Right cardiac atrium (tissue), 5 donors: ENCODE results near the gene LCOR. TPM values are rescaled to one million over a fixed set of nuclear protein-coding genes. Genes with fewer than 3 reads are reported as not detected.

Experiments used
- ATAC-seq, 2 donors: fragments of 200-7000 bp; cut with Tn5 transposase; one replicate each; pipeline versions ENCODE4 v1.8.0 to v1.9.1; 2020; ENCODE audit warnings: moderate library complexity in 2 of 2, mild to moderate bottlenecking in 1 of 2
- DNase-seq, 3 donors: peaks; one replicate each; pipeline ENCODE4 v3.0.0-alpha.2; 2020
- H3K27ac ChIP-seq: one replicate; pipeline ENCODE4 v1.5.1; 2013; ENCODE audit warnings: mild to moderate bottlenecking, low read length, control low read depth, moderate library complexity
- H3K27me3 ChIP-seq: one replicate; pipeline ENCODE4 v1.6.1; 2013; ENCODE audit not compliant: control insufficient read depth, insufficient read depth
- H3K4me1 ChIP-seq: one replicate; pipeline ENCODE4 v1.6.1; 2013; ENCODE audit warnings: low read length; ENCODE audit not compliant: control insufficient read depth, insufficient read depth
- H3K4me3 ChIP-seq: one replicate; pipeline ENCODE4 v1.5.1; 2013; ENCODE audit warnings: low read length, control low read depth
- H3K9me3 ChIP-seq: one replicate; pipeline ENCODE4 v1.6.1; 2013; ENCODE audit warnings: low read length; ENCODE audit not compliant: control insufficient read depth
- WGBS: extraction: QIAGEN DNeasy Blood & Tissue Kit; methylation state at CpG from one replicate; pipeline ENCODE4 v1.1.7; 2013; 5-methylcytosine and 5-hydroxymethylcytosine counted together
- intact Hi-C, 4 donors: fragments of 100-400 bp; cut with DNase I; formaldehyde crosslinking; loops; one replicate each; pipeline versions ENCODE4 v1.11.0 to v1.14.0; 2022 to 2023
- polyA plus RNA-seq: library from polyadenylated mRNA; stranded (reverse); fragments of 200-250 nt; gene quantifications from one replicate; pipeline ENCODE4 v1.2.3, GENCODE V29; 2013
- total RNA-seq, 4 donors: library from RNA; stranded (reverse); fragmentation: NEBNext Ultra II Directional; extraction: Animal tissue kit (Norgen Biotek cat#: 25700); gene quantifications; one replicate each; pipeline ENCODE4 v1.2.1, GENCODE V29; 2021
- donor health status: healthy with polysubstance abuse.
- donor health status: DM: no; HTN: yes; CAD: no.
- donor health status: DM: no; HTN: no; CAD: no.
- donor health status: DM: no; HTN: yes; CAD: no; lungs with severe emphysema.
- donor health status: DM: yes; HTN: yes; CAD: no.

The LCOR gene
- total and polyA plus RNA-seq, 5 donors, result 3.2 to 21.9 (median 17.7) TPM

DNA sequence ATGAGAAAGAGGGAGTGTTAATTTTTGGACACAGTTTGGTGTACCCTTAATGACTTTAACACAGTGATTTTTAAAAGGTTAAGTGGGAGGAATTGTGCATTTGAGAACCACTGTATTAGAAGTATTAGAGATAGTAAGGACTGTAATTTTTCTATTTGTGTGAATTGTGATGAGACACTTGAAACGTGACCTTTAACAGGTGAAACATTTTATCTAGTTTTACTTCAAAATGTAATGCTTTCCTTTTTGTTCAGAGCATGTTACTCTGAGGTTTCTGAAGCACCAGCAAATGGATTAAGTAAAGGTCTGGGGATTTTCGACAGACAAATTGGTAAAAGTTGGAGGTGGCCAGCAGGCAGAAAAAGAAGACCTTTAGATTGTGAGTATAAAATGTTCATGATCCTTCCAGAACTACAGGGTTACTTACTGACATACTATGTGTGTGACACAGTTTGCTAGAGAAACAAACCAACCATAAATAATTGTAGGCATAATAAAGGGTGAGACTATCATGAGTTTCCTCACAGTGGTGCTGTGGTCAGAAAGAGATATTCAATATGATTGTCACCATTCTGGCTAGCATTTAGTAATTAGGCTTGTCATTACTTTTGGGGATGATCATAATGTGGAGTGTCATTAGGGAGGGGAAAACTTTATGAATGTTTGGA, 26.1 kb downstream of the LCOR start:
- no peak overlapping the region for H3K4me3 ChIP-seq
- H3K27me3 ChIP-seq, result no peaks in the 10 kb centered on the region
- no peaks in the 10 kb centered on the region for H3K4me1 ChIP-seq
- H3K9me3 ChIP-seq, result no peaks in the 10 kb centered on the region
- ATAC-seq, result no peak
- H3K27ac ChIP-seq, result no peak overlapping the region
- WGBS, result 70% methylated on average over 2 of the region's 2 CpGs
- DNase-seq, result no peak
- intact Hi-C loops, result no loop called here

DNA sequence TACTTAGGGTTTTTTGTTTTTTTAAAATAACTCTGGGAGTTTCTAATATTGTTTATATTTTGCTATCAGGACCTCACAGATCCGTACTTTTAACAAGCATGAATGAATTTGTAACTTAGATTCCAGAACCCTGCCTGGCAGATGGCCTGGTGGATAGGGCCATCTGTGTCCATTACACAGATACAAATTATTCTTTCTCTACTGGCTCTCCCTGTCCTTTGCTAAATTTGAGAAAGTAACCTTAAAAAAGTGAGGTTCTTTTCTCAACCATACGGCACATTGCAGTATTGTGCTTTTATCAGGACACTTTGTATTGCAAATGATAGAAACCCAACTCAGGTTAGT, 26.6 kb downstream of the LCOR start:
- Histone ChIP-seq H3K4me1 (no peaks in the 10 kb centered on the region), H3K27me3 (no peaks in the 10 kb centered on the region), H3K4me3 (no peak overlapping the region), H3K27ac (no peak overlapping the region), H3K9me3 (no peaks in the 10 kb centered on the region)
- intact Hi-C loops, result no loop called here
- 63% methylated on average over 2 of the region's 2 CpGs for WGBS
- DNase-seq (no peak), ATAC-seq (no peak)

DNA sequence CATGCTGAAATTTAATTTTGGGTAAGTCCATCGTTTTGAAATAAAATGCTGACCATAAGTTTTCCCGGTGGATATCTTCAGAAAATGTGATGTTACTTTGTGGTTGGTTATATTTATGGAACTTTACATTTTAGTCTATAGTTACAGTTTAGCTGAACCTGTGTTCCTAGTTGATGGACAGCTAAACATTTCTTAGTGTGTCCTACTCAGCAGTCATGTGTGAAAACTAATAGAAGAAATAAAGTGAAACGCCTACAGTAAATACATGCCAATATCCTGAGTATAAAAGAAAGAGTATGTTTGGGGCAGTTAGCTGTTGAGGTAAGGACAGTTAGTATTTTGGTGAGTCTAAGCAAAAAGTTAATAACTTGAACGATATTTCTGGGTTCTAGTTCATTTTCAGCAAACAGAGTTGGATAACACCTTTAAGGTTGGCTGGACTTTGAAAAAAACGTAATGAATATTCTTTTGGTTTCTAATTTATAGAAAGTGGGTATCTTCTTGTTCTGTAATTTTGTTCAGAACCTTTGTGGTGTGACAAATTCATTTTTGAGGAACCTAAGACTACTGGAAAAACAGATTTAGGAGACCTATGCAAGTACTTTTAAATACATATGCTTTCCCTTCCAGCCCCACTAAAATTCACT, 28.7 kb downstream of the LCOR start:
- Histone ChIP-seq H3K27me3 (no peaks in the 10 kb centered on the region), H3K27ac (no peak overlapping the region), H3K9me3 (no peaks in the 10 kb centered on the region), H3K4me1 (peaks cover 2% of the 10 kb centered on the region), H3K4me3 (no peak overlapping the region)
- 84% methylated on average over 5 of the region's 5 CpGs for WGBS
- intact Hi-C loops, result no loop called here
- DNase-seq (no peak), ATAC-seq (no peak)

DNA sequence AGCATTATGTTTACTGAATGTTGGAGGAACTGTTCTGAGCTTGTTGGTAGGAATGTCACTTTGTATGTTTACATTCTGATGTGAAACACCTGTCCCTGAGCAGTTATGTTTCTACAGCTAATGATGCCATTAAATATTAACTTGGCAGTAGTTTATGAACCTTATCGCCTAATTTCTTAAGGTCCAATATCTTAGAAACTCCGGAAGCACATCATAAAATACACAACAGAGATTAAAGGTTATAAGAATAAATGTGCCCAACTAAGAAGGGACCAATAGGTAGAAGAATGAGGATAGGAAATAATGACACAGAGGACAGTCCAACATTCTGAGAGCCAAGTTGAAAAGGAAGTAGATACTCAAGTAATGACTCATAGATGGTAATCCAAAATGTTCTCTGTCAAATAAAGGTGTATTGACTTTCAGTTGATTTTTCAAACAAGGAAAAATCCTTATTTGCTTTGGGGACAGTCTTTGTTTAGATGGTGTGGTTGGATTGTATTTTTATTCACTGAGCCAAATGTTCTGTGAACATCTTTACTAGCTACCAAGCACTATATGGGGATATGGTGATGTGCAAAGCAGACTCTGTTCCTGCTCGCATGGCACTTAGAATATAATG, 31.9 kb downstream of the LCOR start:
- H3K4me3 ChIP-seq, result no peak overlapping the region
- DNase-seq, result no peak
- H3K4me1 ChIP-seq, result peaks cover 4% of the 10 kb centered on the region
- peak; percentile 47 to 75 for ATAC-seq
- 58% methylated on average over 3 of the region's 3 CpGs for WGBS
- H3K27ac ChIP-seq, result no peak overlapping the region
- intact Hi-C loops, result no loop called here
- H3K27me3 ChIP-seq, result no peaks in the 10 kb centered on the region
- H3K9me3 ChIP-seq, result no peaks in the 10 kb centered on the region

DNA sequence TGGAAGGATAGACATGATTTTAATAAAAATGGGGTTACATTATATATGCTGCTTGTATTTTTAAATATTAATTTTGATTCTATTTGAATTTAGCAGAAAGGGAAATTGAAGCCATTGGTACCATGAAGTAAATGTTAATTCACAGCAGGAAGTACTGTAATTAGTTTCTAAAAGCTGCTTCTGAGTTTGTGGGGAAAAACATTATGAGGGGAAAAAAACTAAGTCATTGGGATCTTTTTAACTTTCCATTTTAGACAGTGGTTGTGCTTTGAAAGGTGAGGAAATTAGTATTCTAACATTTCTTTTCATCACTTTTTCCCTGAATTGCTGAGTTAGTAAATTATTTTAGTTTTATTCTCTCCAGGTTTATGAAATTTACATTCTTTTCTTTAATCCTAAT, 41.0 kb downstream of the LCOR start:
- Histone ChIP-seq H3K27me3 (no peaks in the 10 kb centered on the region), H3K27ac (no peak overlapping the region), H3K9me3 (no peaks in the 10 kb centered on the region), H3K4me1 (no peaks in the 10 kb centered on the region), H3K4me3 (no peak overlapping the region)
- ATAC-seq (no peak), DNase-seq (no peak)
- intact Hi-C loops, result no loop called here

DNA sequence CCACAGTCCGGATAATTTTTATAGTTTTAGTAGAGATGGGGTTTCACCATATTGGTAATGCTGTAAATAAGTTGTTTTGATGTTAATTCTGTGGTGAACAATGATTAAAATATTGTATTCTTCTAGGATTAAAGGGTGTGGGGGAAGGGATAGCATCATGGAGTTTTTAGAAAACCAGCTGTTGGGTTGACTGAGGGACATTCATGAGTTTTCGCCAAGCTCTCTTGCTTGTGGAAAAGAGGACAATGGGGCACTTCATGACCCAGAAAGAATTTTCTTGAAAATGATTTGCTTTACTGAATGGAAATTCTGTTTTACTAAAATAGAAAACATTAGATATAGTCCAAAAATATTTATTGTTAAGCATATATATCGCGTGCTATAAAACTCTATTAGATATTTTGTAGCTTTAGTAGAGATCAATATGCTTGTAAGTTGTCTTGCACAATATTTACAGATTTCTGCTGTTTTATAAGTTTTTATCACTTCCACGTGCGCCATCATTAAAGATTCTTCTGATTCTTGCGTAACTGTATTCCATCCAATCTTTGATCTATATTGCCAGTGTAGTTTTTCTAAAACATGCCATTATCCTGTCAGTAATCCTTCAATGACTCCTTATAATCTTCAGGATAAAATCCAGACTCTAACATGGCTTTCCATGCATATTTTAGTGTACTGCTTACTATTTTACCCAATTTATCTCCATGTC, 41.8 kb downstream of the LCOR start:
- ATAC-seq (no peak), DNase-seq (no peak)
- Histone ChIP-seq H3K4me1 (no peaks in the 10 kb centered on the region), H3K27ac (no peak overlapping the region), H3K4me3 (no peak overlapping the region), H3K27me3 (no peaks in the 10 kb centered on the region), H3K9me3 (no peaks in the 10 kb centered on the region)
- WGBS, result 91% methylated on average over 7 of the region's 7 CpGs
- intact Hi-C loops, result no loop called here

DNA sequence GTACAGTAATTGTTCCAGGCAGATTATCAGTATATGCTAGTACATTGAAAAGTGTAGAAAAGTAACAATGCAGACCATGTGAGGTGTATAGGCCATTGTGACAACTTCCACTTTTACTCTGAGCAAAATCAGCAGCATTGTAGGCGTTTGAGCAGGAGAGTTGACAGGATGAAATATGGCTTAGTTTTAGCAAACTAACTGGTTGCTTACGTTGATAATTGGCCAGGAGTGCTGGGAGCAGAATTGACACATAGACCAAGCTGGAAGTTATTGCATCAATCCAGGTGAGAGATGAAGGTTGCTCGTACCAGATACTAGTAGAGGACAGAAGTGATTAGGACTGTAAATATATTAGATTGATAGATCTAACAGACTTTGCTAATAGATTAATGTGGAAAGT, 46.0 kb downstream of the LCOR start:
- ATAC-seq (no peak), DNase-seq (no peak)
- H3K9me3 ChIP-seq, result no peaks in the 10 kb centered on the region
- peaks cover 4% of the 10 kb centered on the region for H3K4me1 ChIP-seq
- no peak overlapping the region for H3K4me3 ChIP-seq
- H3K27me3 ChIP-seq, result no peaks in the 10 kb centered on the region
- H3K27ac ChIP-seq, result no peak overlapping the region
- 75% methylated on average over 3 of the region's 3 CpGs for WGBS
- intact Hi-C loops, result no loop called here

DNA sequence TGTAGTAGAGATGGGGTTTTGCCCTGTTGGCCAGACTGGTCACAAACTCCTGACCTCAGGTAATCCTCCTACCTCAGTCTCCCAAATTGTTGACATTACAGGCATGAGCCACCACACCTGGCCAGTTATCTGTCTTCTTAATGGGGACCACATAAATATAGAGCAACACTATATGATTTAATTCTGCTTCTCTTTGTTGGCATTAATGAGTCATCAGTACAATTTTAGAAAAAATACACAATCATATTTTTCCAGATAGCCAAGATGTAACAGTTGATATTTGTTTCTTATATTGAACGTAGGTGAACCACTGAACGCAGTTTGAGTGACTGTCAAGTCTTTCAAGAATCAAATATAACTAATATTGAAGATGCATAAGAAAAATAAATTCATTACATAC, 48.5 kb downstream of the LCOR start:
- DNase-seq (no peak), ATAC-seq (no peak)
- WGBS, result 90% methylated on average over 2 of the region's 2 CpGs
- Histone ChIP-seq H3K4me1 (peaks cover 8% of the 10 kb centered on the region), H3K9me3 (no peaks in the 10 kb centered on the region), H3K27ac (no peak overlapping the region), H3K4me3 (no peak overlapping the region), H3K27me3 (no peaks in the 10 kb centered on the region)
- intact Hi-C loops, result no loop called here

DNA sequence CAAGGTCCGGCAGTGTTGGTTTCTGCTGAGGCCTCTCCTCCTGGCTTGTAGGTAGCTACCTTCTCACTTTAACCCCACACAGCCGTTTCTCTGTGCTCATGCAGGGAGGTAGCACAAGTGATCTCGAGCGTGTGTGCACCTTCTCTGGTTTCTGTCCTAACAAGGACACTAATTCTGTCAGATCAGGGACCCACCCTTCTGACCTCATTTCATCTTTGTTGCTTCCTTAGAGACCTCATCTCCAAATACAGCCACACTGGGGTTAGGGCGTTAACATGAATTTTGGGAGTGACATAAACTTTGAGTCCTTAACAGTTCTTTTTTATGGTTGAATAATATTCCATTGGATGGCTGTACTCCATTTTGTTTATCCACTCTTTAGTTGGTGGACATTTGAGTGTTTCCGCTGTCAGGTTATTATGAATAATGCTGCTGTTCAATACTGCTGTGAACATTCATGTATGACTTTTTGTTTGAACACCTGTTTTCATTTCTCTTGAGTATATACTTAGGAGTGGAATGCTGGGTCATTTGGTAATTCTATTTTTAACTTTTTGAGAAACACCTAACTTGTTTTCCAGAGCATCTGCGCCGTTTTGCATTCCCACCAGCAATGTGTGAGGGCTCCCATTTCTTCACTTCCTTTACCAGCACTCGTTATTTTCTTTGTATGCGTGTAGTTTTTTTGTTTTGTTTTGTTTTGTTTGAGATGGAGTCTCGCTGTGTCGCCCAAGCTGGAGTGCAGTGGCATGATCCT, 57.5 kb downstream of the LCOR start:
- Histone ChIP-seq H3K9me3 (no peaks in the 10 kb centered on the region), H3K27ac (no peak overlapping the region), H3K4me1 (peaks cover 5% of the 10 kb centered on the region), H3K27me3 (no peaks in the 10 kb centered on the region), H3K4me3 (no peak overlapping the region)
- ATAC-seq, result no peak
- intact Hi-C loops, result no loop called here
- 95% methylated on average over 12 of the region's 12 CpGs for WGBS
- no peak for DNase-seq

DNA sequence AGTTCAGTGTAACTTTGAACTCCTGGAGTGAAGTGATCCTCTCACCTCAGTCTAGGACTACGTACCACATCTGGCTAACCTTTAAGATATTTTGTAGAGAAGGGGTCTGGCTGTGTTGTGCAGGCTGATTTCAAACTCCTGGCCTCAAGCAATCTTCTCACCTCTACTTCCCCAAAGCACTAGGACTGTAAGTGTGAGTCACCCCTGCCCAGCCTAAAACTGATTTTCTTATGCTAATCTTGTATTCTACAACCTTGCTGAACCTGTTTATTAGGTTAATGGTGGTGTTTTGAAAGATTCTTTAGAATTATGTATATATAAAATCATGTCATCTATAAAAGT, 58.0 kb downstream of the LCOR start:
- ATAC-seq, result no peak
- DNase-seq, result no peak
- 98% methylated on average over 1 of the region's 1 CpG for WGBS
- intact Hi-C loops, result no loop called here
- H3K4me3 ChIP-seq, result no peak overlapping the region
- H3K9me3 ChIP-seq, result no peaks in the 10 kb centered on the region
- H3K4me1 ChIP-seq, result peaks cover 3% of the 10 kb centered on the region
- no peaks in the 10 kb centered on the region for H3K27me3 ChIP-seq
- no peak overlapping the region for H3K27ac ChIP-seq

DNA sequence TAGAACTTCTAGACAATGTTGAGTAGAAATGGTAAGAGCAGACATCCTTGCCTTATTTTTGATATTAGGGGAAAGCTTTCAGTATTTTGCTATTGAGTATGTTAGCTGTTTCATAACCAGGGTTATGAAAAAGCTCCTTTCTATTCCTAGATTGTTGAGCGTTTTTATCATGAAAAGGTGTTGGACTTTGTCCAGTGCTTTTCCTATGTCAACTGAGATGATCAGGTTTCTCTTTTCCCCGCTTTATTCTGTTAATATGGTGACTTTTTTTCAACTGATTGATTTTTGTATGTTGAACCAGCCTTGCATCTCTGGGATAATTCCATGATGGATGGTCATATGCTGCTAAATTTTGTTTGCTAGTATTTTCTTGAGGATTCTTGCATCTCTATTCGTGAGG, 58.5 kb downstream of the LCOR start:
- ATAC-seq (no peak), DNase-seq (no peak)
- Histone ChIP-seq H3K9me3 (no peaks in the 10 kb centered on the region), H3K4me1 (peaks cover 4% of the 10 kb centered on the region), H3K27me3 (no peaks in the 10 kb centered on the region), H3K4me3 (no peak overlapping the region), H3K27ac (no peak overlapping the region)
- WGBS, result 73% methylated on average over 3 of the region's 3 CpGs
- intact Hi-C loops, result no loop called here
